Coronary artery (tissue), 2 donors: ENCODE results near the gene SCAMP4.
A peak's percentile ranks its signal among the peaks of the same experiment; 100 is the strongest.

Experiments
- DNase-seq: peaks from one replicate; pipeline ENCODE4 v3.0.0-alpha.2; 2017; ENCODE audit warnings: low spot score
- H3K27ac ChIP-seq, 2 donors: fragments of 200-600 bp; sonication (generic); one replicate each; pipeline ENCODE4 v1.5.1; 2016 to 2019
- H3K4me3 ChIP-seq: fragments of 200-600 bp; sonication (generic); 2 replicates; pipeline ENCODE4 v1.5.1; 2016; ENCODE audit warnings: mild to moderate bottlenecking, moderate library complexity
- CTCF ChIP-seq: fragments of 200-600 bp; sonication (generic); IDR thresholded peaks from one replicate; pipeline ENCODE4 v1.5.1; 2019; ENCODE audit warnings: antibody characterized with exemption

The SCAMP4 gene

GRCh38 chr19:1888385-1888784 is 16.8 kb upstream of the SCAMP4 start:
- no peak for TF ChIP-seq CTCF
- H3K4me3 ChIP-seq, result no peak overlapping the region

GRCh38 chr19:1889907-1890306 is 15.3 kb upstream of the SCAMP4 start:
- TF ChIP-seq CTCF, result no peak
- Histone ChIP-seq H3K4me3 (no peak overlapping the region), H3K27ac (no peak overlapping the region)
- no peak for DNase-seq

More at GRCh38 chr19:1888385-1888784, 16.8 kb upstream of the SCAMP4 start:
- no peak overlapping the region for H3K27ac ChIP-seq
- no peak for DNase-seq

GRCh38 chr19:1893791-1894190 is 11.4 kb upstream of the SCAMP4 start:
- Histone ChIP-seq H3K4me3 (no peak overlapping the region), H3K27ac (no peak overlapping the region)
- no peak for TF ChIP-seq CTCF
- DNase-seq, result peak; percentile 63

- DNase-seq, result no peak
- Histone ChIP-seq H3K27ac (no peak overlapping the region), H3K4me3 (no peak overlapping the region)
- TF ChIP-seq CTCF, result no peak
These were observed 8.7 kb upstream of the SCAMP4 start for GRCh38 chr19:1896508-1896907.

GRCh38 chr19:1901940-1902404 is 3.2 kb upstream of the SCAMP4 start:
- no peak for TF ChIP-seq CTCF
- H3K27ac ChIP-seq, result peak overlapping the region; percentile 37 to 79
- no peak overlapping the region for H3K4me3 ChIP-seq
- DNase-seq, result no peak

GRCh38 chr19:1902923-1903322 is 2.3 kb upstream of the SCAMP4 start:
- peak overlapping the region; percentile 11 to 80 for H3K27ac ChIP-seq
- no peak overlapping the region for H3K4me3 ChIP-seq
- TF ChIP-seq CTCF, result no peak
- no peak for DNase-seq

GRCh38 chr19:1904860-1905109 is 414 bp upstream of the SCAMP4 start:
- Histone ChIP-seq H3K4me3 (peak overlapping the region; percentile 90), H3K27ac (peak overlapping the region; percentile 64 to 90)
- no peak for DNase-seq

More at GRCh38 chr19:1904860-1905109, 414 bp upstream of the SCAMP4 start:
- no peak for TF ChIP-seq CTCF
